GM21619 (cell line): ENCODE results near the gene ATP2A1.
"Not testable (repeated sequence)": the region's sequence is repeated elsewhere in the genome, so short reads cannot be mapped to it uniquely, and the experiment has no call there.

Experiments
- ATAC-seq: cut with Tn5 transposase; IDR thresholded peaks from one replicate; pipeline ENCODE4 v1.9.1; 2021; ENCODE audit not compliant: unreplicated experiment

Gene ATP2A1

GRCh38 chr16:28880955-28881354 lies 2.7 kb downstream of the ATP2A1 start:
- no peak for ATAC-seq

- ATAC-seq = not testable (repeated sequence)
Observed at GRCh38 chr16:28881565-28881964, 3.3 kb downstream of the ATP2A1 start.

- no peak for ATAC-seq
Observed at GRCh38 chr16:28882551-28883160, 4.4 kb downstream of the ATP2A1 start.

- no peak for ATAC-seq
Observed at GRCh38 chr16:28883221-28883996, 5.1 kb downstream of the ATP2A1 start.

GRCh38 chr16:28884045-28884444 lies 5.8 kb downstream of the ATP2A1 start:
- ATAC-seq = no peak

GRCh38 chr16:28886945-28887344 lies 8.7 kb downstream of the ATP2A1 start:
- ATAC-seq = no peak

- not testable (repeated sequence) for ATAC-seq
Observed at GRCh38 chr16:28890355-28890754, 12.1 kb downstream of the ATP2A1 start.

GRCh38 chr16:28891964-28892890 lies 13.9 kb downstream of the ATP2A1 start:
- no peak for ATAC-seq

- ATAC-seq = no peak
Observed at GRCh38 chr16:28893291-28893690, 15.0 kb downstream of the ATP2A1 start.

- ATAC-seq = no peak
Observed at GRCh38 chr16:28895609-28896008, 17.3 kb downstream of the ATP2A1 start.

GRCh38 chr16:28897826-28898225 lies 19.5 kb downstream of the ATP2A1 start:
- no peak for ATAC-seq

- ATAC-seq = no peak
Observed at GRCh38 chr16:28898266-28898665, 20.0 kb downstream of the ATP2A1 start.

- ATAC-seq = no peak
Observed at GRCh38 chr16:28898942-28899341, 20.7 kb downstream of the ATP2A1 start.

- no peak for ATAC-seq
Observed at GRCh38 chr16:28899882-28900590, 21.7 kb downstream of the ATP2A1 start.

GRCh38 chr16:28900601-28901000 lies 22.3 kb downstream of the ATP2A1 start:
- ATAC-seq = no peak

- no peak for ATAC-seq
Observed at GRCh38 chr16:28901862-28902261, 23.6 kb downstream of the ATP2A1 start.

- no peak for ATAC-seq
Observed at GRCh38 chr16:28902909-28903308, 24.6 kb downstream of the ATP2A1 start.

- no peak for ATAC-seq
Observed at GRCh38 chr16:28903344-28904042, 25.2 kb downstream of the ATP2A1 start.

GRCh38 chr16:28904363-28904762 lies 26.1 kb downstream of the ATP2A1 start:
- ATAC-seq = no peak

- ATAC-seq = no peak
Observed at GRCh38 chr16:28904828-28905227, 26.5 kb downstream of the ATP2A1 start.
